GM12878 (cell line): ENCODE measurements around the gene FAM200B. TPM values are rescaled to one million over a fixed set of nuclear protein-coding genes. Genes with fewer than 3 reads are reported as not detected.

Experiments used
- ATAC-seq: fragments of 200-7000 bp; cut with Tn5 transposase; 3 replicates; pipeline ENCODE4 v1.9.1; 2020; ENCODE audit warnings: mild to moderate bottlenecking, moderate library complexity
- BruUV-seq: library from RNA; stranded (reverse); fragments of 400-500 nt; replicated peaks from 2 replicates; lab custom pipeline; 2021; lab: Mats Ljungman, UMichigan
- CTCF ChIA-PET: fragments of 300-600 bp; sonication (Branson Sonifier 250); formaldehyde crosslinking; extraction: SDS; loops from one replicate; lab custom pipeline; 2021; ENCODE audit warnings: inconsistent platforms; lab: Yijun Ruan, JAX
- POLR2A ChIA-PET: fragments of 350-600 bp; formaldehyde crosslinking; extraction: SDS; loops from one replicate; lab custom pipeline; 2021; ENCODE audit warnings: inconsistent platforms; lab: Charles Lee
- RAD21 ChIA-PET: fragments of 300-600 bp; sonication (Branson Sonifier 250); formaldehyde crosslinking; loops from one replicate; lab custom pipeline; 2023; ENCODE audit warnings: antibody characterized with exemption; ENCODE audit not compliant: unreplicated experiment; lab: Charles Lee
- SMC1A ChIA-PET: fragments of 300-600 bp; sonication (Branson Sonifier 250); formaldehyde crosslinking; loops from one replicate; lab custom pipeline; 2023; ENCODE audit not compliant: unreplicated experiment, uncharacterized antibody; lab: Charles Lee
- DNase-seq: peaks from one replicate; pipeline ENCODE4 v3.0.0-alpha.2; 2011; ENCODE audit warnings: low read depth, low spot score
- FAIRE-seq: peaks from 3 replicates; lab custom pipeline; 2011; peaks lifted over from hg19 to GRCh38; lab: Jason Lieb, UNC
- H2AFZ ChIP-seq: 2 replicates; pipeline ENCODE4 v1.6.0; 2011; ENCODE audit warnings: low read depth, low read length, control low read depth; ENCODE audit not compliant: control insufficient read depth
- H3K27ac ChIP-seq: 2 replicates; pipeline ENCODE4 v1.5.1; 2011; ENCODE audit warnings: control low read depth; ENCODE audit not compliant: control insufficient read depth, insufficient read depth
- H3K27me3 ChIP-seq, 2 experiments: replicated peaks in 1 of 2; 2 replicates each; pipeline versions ENCODE4 v1.6.0 to v1.6.1; 2011; ENCODE audit warnings: low read length in 1 of 2; ENCODE audit not compliant: control insufficient read depth in 2 of 2, insufficient read depth in 2 of 2
- H3K36me3 ChIP-seq, 2 experiments: 2 replicates each; pipeline ENCODE4 v1.5.1; 2011; ENCODE audit warnings: low read length in 1 of 2; ENCODE audit not compliant: control insufficient read depth in 2 of 2, insufficient read depth in 2 of 2
- H3K4me1 ChIP-seq: 2 replicates; pipeline ENCODE4 v1.6.1; 2011; ENCODE audit warnings: mild to moderate bottlenecking, low read length, moderate library complexity, mixed read lengths; ENCODE audit not compliant: control insufficient read depth, insufficient read depth
- H3K4me2 ChIP-seq: 2 replicates; pipeline ENCODE4 v1.6.0; 2011; ENCODE audit warnings: control low read depth; ENCODE audit not compliant: control insufficient read depth, insufficient read depth
- H3K4me3 ChIP-seq: fragments of 200-600 bp; sonication (generic); 2 replicates; pipeline ENCODE4 v1.5.1; 2016
- H3K79me2 ChIP-seq: 2 replicates; pipeline ENCODE4 v1.6.0; 2011; ENCODE audit warnings: low read length; ENCODE audit not compliant: control insufficient read depth, insufficient read depth
- H3K9ac ChIP-seq: 2 replicates; pipeline ENCODE4 v1.8.0; 2011; ENCODE audit warnings: low read length, control low read depth, mixed read lengths; ENCODE audit not compliant: control insufficient read depth, insufficient read depth
- H3K9me3 ChIP-seq: replicated peaks from 3 replicates; pipeline ENCODE4 v1.5.1; 2011; ENCODE audit warnings: mild to moderate bottlenecking, low read length; ENCODE audit not compliant: control insufficient read depth, insufficient read depth
- H4K20me1 ChIP-seq: 2 replicates; pipeline ENCODE4 v1.6.0; 2011; ENCODE audit not compliant: control insufficient read depth, insufficient read depth
- IRF5 ChIP-seq: fragments of 450-650 bp; IDR thresholded peaks from 2 replicates; pipeline ENCODE4 v1.6.1; 2017; ENCODE audit warnings: borderline replicate concordance
- NBN ChIP-seq: fragments of 450-650 bp; IDR thresholded peaks from 2 replicates; pipeline ENCODE4 v1.6.1; 2016
- SPI1 ChIP-seq: IDR thresholded peaks from 2 replicates; pipeline ENCODE4 v1.6.1; 2011; ENCODE audit warnings: low read depth, mild to moderate bottlenecking, low read length, moderate library complexity, borderline replicate concordance; ENCODE audit not compliant: insufficient read depth
- ZBTB33 ChIP-seq: fragments of 450-650 bp; IDR thresholded peaks from 2 replicates; pipeline ENCODE4 v1.6.1; 2017; ENCODE audit warnings: mild to moderate bottlenecking
- WGBS: methylation state at CpG from one replicate; pipeline ENCODE4 v1.1.6; 2016; ENCODE audit warnings: low lambda C conversion rate; ENCODE audit not compliant: insufficient replicate concordance, insufficient coverage; ENCODE audit errors: missing lambda C conversion rate; 5-methylcytosine and 5-hydroxymethylcytosine counted together
- in situ Hi-C: fragments of 300-500 bp; cut with MboI; formaldehyde crosslinking; loops from 9 replicates; pipeline ENCODE4 v1.14.3; 2018; ENCODE audit warnings: mixed read lengths
- intact Hi-C: fragments of 100-400 bp; cut with micrococcal nuclease; formaldehyde crosslinking; loops from one replicate; pipeline ENCODE4 v1.14.2; 2022; ENCODE audit not compliant: unreplicated experiment
- polyA plus RNA-seq, 11 experiments: library from polyadenylated mRNA; depleted of rRNA in 4 of 11; unstranded in 6 of 11; stranded (reverse) in 5 of 11; fragments of >200 nt; fragmentation: Nextera tagmentation in 4 of 11; fragmentation: Illumina TruSeq in 1 of 11; extraction: Ambion mirVana in 4 of 11; extraction: Trizol in 1 of 11; gene quantifications; 1 replicate in 1 of 11; 2 replicates in 10 of 11; pipeline versions ENCODE4 v1.2.1 to v1.2.3, GENCODE V29; 2011 to 2016; ENCODE audit warnings: inconsistent platforms in 2 of 11, missing spikeins in 2 of 11, low read depth in 1 of 11
- total RNA-seq, 4 experiments: library from RNA; depleted of rRNA in 3 of 4; stranded (reverse); fragments of >200 nt in 3 of 4; fragmentation: Illumina TruSeq in 1 of 4; extraction: Trizol in 1 of 4; gene quantifications; 2 replicates each; pipeline versions ENCODE4 v1.2.1 to v1.2.3, GENCODE V29; 2013 to 2021

FAM200B gene
- total and polyA plus RNA-seq, 10 of the 15 experiments (the other 5 are each of a cell fraction or from before 2014, with no cell fraction given): 13.8 to 48.5 (median 25.5) TPM

- ChIA-PET RAD21 (interaction anchor here (0.6 to 1.8 kb wide), 7 partner anchors 13 to 251 kb away, joined by 3 to 13 read pairs (median 5); partner anchors contain the start of gene FBXL5), POLR2A (interaction anchor here (0.6 to 3.4 kb wide), 9 partner anchors 9 to 663 kb away, joined by 3 to 15 read pairs (median 5); partner anchors contain the start of gene FBXL5), CTCF (interaction anchor here (0.6 to 3.1 kb wide), 10 partner anchors 10 to 196 kb away, joined by 3 to 20 read pairs (median 4); no protein-coding TSS in a partner anchor), SMC1A (interaction anchor here (0.6 to 2.4 kb wide), 8 partner anchors 11 to 218 kb away, joined by 3 to 13 read pairs (median 5); no protein-coding TSS in a partner anchor)
- peak overlapping the region; percentile 19; the same call in 1 of the 2 replicates for H2AFZ ChIP-seq
- no peak overlapping the region for H3K4me3 ChIP-seq
- in situ Hi-C loops: no loop called here
- H3K4me2 ChIP-seq: peak overlapping the region; percentile 75
- 0 out of 2 replicates have a peak overlapping the region, but pooled peaks have one; percentile 15 for H3K9ac ChIP-seq
- H3K27me3 ChIP-seq: no peaks in the 10 kb centered on the region
- H4K20me1 ChIP-seq: no peaks in the 10 kb centered on the region
- H3K79me2 ChIP-seq: peaks cover 67% of the 10 kb centered on the region
- H3K36me3 ChIP-seq: no peaks in the 10 kb centered on the region
- no TSS peak for BruUV-seq
- no peak overlapping the region for H3K27ac ChIP-seq
- no peaks in the 10 kb centered on the region for H3K9me3 ChIP-seq
- intact Hi-C loops: no loop called here
- DNase-seq (no peak), FAIRE-seq (peak; percentile 31), ATAC-seq (peak; percentile 35)
- WGBS: 70% methylated on average over 3 of the region's 3 CpGs
- 0 out of 2 replicates have a peak, but pooled peaks have one; percentile 36 for TF ChIP-seq ZBTB33
- TF ChIP-seq IRF5: no peak
- TF ChIP-seq NBN: 0 out of 2 replicates have a peak, but pooled peaks have one; percentile 23
- TF ChIP-seq SPI1: no peak
- H3K4me1 ChIP-seq: peaks cover 4% of the 10 kb centered on the region; the same call in 1 of the 2 replicates
These were observed 6.3 kb upstream of the FAM200B start for GRCh38 chr4:15675356-15675755.
